GM18907 (cell line): ENCODE data around the gene ABCD1.

Source experiments
- ATAC-seq: cut with Tn5 transposase; IDR thresholded peaks from one replicate; pipeline ENCODE4 v1.9.1; 2021; ENCODE audit warnings: mild to moderate bottlenecking, moderate library complexity; ENCODE audit not compliant: unreplicated experiment

ABCD1 gene

DNA sequence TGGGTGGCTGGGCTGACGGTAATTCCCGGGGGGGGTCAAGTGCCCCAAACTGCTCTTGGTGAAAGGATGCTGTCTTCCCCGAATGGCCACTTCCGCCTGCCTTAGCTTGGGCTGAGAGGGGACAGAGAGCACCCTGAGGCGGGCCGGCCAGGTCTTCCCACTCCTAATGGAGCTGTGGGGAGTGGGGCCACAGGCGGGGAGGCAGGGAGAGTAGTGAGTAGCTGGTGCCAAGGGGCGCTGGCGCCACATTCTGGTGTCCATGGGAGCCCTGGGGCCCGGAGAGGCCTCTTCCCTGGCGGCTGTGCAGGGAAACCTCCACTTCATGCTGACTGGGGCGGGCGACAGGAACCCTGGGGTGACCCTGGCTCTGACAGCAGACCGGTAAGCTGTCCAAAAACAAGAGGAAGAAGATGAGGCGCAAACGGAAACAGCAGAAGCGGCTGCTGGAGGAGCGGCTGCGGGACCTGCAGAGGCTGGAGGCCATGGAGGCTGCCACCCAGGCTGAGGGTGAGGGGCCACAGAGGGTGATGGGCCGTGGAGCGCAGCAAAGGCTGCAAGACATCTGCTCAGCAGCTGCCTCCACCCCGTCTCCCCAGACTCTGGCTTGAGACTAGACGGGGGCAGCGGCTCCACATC, 58.8 kb downstream of the ABCD1 start:
- no peak for ATAC-seq

DNA sequence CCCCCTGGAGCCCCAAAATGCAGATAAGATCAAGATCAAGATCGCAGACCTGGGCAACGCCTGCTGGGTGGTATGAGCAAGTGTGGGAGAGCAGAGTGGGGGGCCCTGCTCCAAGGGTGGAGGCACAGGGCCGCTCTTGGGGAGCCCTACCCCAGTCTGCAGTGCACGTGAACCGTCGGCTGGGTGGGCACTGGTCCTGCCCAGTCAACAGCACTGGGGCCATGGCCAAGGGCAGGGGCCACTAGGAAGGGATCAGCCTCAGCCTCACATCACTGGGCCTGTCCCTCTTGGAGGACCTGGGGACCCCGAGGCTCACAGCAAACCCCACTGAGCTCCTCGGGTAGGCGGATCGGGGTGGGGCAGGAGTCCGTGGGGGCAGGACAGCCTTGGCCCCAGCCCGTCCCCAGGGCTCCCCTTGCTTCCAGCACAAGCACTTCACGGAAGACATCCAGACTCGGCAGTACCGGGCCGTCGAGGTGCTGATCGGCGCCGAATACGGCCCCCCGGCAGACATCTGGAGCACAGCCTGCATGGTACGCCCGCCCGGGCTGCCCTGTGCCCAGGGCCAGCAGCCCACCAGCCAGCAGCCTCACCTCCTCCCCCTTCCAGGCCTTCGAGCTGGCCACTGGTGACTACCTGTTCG, 59.8 kb downstream of the ABCD1 start:
- no peak for ATAC-seq

DNA sequence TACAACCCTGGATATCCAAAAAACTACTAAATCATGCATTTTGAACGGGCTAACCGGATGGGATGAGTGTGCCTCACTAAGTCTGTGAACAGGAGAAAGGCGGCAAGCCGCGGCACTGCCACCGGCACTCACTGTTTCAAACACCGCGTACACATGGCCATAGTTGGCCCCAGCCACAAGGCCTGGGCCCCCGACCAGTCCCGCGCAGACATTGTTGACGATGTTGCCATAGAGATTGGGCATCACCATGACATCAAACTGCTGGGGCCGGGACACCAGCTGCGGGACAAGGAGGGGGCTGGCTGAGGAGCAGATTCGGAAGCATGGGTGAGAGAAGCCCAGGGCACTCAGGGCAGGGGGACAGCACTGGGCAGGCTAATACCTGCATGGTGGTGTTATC, 62.0 kb downstream of the ABCD1 start:
- ATAC-seq: no peak

DNA sequence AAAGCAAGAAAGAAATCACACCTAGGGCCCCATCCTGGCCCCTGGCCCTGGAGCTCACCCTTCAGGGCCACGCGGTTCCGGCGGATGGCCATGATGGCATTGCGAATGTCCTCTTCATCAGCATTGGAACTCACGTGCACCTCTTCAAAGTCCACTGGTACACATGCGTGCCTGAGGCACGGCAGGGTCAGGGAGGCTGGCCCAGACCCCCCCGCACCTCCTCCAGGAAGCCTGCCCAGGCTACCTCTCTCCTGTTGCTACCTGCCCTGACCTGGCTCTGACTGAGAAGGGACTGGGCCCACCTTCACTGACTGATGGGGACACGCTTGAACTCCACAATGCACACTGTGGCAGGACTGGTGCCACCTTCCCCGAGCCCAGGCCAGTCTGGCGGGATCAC, 65.0 kb downstream of the ABCD1 start:
- ATAC-seq: no peak

DNA sequence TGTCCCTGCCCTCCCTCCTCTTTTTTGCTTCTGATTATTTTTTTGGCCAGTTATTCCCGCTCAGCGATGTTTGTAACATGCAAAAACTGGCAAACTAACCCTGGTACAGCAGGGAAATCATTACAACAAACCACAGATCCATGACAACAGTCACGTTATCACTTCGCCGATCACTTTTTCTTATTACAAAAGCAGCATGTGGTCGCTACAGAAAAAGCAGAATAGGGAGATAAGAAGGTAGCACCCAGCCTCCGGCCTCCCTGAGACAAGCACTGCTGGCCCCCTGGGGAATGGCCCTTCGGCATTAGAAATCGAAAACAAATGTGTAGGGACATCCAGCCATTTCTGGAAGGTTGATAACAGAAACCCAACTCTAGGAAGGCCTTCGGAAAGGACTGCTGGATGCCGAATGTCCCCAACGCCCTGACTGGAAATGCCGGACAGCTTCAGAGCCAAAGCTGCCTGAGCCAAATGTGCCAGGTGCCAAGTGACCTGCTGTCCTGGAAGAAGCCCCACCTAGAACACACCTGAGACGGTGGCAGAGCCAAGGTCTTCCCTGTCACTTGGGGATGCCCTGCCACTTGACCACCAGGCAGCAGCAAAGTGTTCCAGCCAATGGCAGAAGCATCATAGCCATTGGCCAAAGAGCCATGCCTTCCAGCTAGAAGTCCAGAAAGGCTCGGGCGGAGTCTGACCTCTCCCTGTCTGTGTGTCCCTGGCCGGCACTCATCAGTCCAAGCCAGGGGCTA, 66.6 kb downstream of the ABCD1 start:
- ATAC-seq: no peak

DNA sequence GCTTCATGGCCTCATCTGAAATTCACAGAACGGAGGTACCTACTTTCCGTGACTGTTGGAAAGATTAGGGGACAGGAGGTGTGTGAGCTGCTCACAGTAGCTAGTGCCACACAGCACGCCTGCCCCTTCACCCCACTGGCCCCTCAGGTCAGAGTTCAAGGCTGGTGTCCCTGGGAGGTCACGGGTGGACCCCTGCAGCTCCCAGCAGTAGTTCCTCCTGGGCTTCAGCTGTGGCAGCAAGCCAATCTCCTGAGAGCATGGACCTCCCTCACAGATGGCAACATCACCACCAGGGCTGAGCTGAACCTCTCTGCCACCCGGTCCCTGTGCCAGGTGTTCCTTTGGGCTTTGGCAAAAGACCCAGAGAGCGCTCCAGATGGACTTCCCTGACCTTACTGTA, 67.7 kb downstream of the ABCD1 start:
- ATAC-seq: no peak

DNA sequence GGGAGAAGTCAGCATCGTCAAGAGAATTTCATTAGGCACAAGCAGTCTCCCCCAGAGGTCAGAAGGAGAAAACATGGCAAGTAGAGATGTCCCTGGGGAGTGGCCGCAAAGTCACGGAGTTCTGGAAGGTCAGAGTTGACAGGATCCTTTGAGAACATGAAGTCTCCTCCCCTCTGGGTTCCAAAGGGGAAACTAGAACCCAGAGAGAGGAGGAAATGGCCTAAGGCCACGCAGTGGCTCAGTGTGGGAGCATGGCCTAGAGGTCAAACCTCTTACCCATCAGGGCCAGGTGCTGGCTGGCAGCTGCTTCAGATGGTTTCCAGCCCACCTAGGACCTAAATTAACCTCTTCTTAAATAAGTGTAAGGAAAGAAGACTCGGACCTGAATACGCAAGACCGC, 68.6 kb downstream of the ABCD1 start:
- no peak for ATAC-seq
